HEK293T (cell line): Measurements from ENCODE around the gene APBB2.

Experiments
- CTCF ChIA-PET: fragments of 350-600 bp; formaldehyde crosslinking; extraction: SDS; loops from one replicate; lab custom pipeline; 2021; ENCODE audit warnings: antibody characterized with exemption, inconsistent platforms; lab: Yijun Ruan, JAX
- POLR2A ChIA-PET: fragments of 350-600 bp; formaldehyde crosslinking; extraction: SDS; loops from one replicate; lab custom pipeline; 2020; ENCODE audit warnings: antibody characterized with exemption, inconsistent platforms; lab: Yijun Ruan, JAX
- DNase-seq: peaks from one replicate; pipeline ENCODE4 v3.0.0; 2012; ENCODE audit warnings: mixed read lengths; ENCODE audit errors: extremely low spot score
- ARNT ChIP-seq: fragments of 450-650 bp; IDR thresholded peaks from 2 replicates; pipeline ENCODE4 v1.6.1; 2017; ENCODE audit warnings: mild to moderate bottlenecking
- BHLHE40 ChIP-seq: fragments of 450-650 bp; IDR thresholded peaks from 2 replicates; pipeline ENCODE4 v1.6.1; 2016; ENCODE audit warnings: mild to moderate bottlenecking, moderate library complexity, borderline replicate concordance
- CTBP1 ChIP-seq: fragments of 450-650 bp; IDR thresholded peaks from 2 replicates; pipeline ENCODE4 v1.6.1; 2016; ENCODE audit warnings: borderline replicate concordance
- ELF4 ChIP-seq: fragments of 450-650 bp; IDR thresholded peaks from 2 replicates; pipeline ENCODE4 v1.6.1; 2017; ENCODE audit warnings: antibody characterized with exemption
- FOXA1 ChIP-seq: fragments of 450-650 bp; IDR thresholded peaks from 2 replicates; pipeline ENCODE4 v1.6.1; 2016; ENCODE audit warnings: mild to moderate bottlenecking
- FOXK2 ChIP-seq: fragments of 450-650 bp; IDR thresholded peaks from 2 replicates; pipeline ENCODE4 v1.6.1; 2016; ENCODE audit warnings: mild to moderate bottlenecking
- FOXM1 ChIP-seq: fragments of 450-650 bp; IDR thresholded peaks from 2 replicates; pipeline ENCODE4 v1.6.1; 2017; ENCODE audit warnings: mild to moderate bottlenecking, borderline replicate concordance
- HDGF ChIP-seq: fragments of 450-650 bp; IDR thresholded peaks from 2 replicates; pipeline ENCODE4 v1.6.1; 2017; ENCODE audit warnings: antibody characterized with exemption, borderline replicate concordance
- L3MBTL2 ChIP-seq: fragments of 450-650 bp; conservative IDR thresholded peaks from 2 replicates; pipeline ENCODE4 v1.6.1; 2016; ENCODE audit warnings: mild to moderate bottlenecking
- LEF1 ChIP-seq: fragments of 450-650 bp; IDR thresholded peaks from 2 replicates; pipeline ENCODE4 v1.6.1; 2017; ENCODE audit warnings: mild to moderate bottlenecking, borderline replicate concordance
- NFRKB ChIP-seq: fragments of 450-650 bp; IDR thresholded peaks from 2 replicates; pipeline ENCODE4 v1.6.1; 2016; ENCODE audit warnings: mild to moderate bottlenecking, moderate library complexity
- PKNOX1 ChIP-seq: fragments of 450-650 bp; IDR thresholded peaks from 2 replicates; pipeline ENCODE4 v1.6.1; 2016
- SP1 ChIP-seq: fragments of 450-650 bp; IDR thresholded peaks from 2 replicates; pipeline ENCODE4 v1.6.1; 2017
- SUZ12 ChIP-seq: fragments of 450-650 bp; IDR thresholded peaks from 2 replicates; pipeline ENCODE4 v1.6.1; 2016; ENCODE audit warnings: mild to moderate bottlenecking
- TARDBP ChIP-seq: fragments of 450-650 bp; IDR thresholded peaks from 2 replicates; pipeline ENCODE4 v1.6.1; 2016
- ZNF384 ChIP-seq: fragments of 450-650 bp; IDR thresholded peaks from 2 replicates; pipeline ENCODE4 v1.6.1; 2016

APBB2 gene

GRCh38 chr4:41178372-41179370, 35.7 kb downstream of the APBB2 start:
- no peak for TF ChIP-seq ELF4
- no peak for TF ChIP-seq NFRKB
- TF ChIP-seq CTBP1, result no peak
- no peak for TF ChIP-seq SUZ12
- no peak for TF ChIP-seq HDGF
- no peak for TF ChIP-seq LEF1
- no peak for TF ChIP-seq ZNF384
- TF ChIP-seq FOXA1, result no peak
- TF ChIP-seq FOXK2, result no peak
- no peak for TF ChIP-seq BHLHE40
- no peak for TF ChIP-seq L3MBTL2
- TF ChIP-seq PKNOX1, result no peak
- TF ChIP-seq SP1, result no peak
- TF ChIP-seq ARNT, result no peak
- TF ChIP-seq FOXM1, result no peak
- no peak for TF ChIP-seq TARDBP
- DNase-seq, result no peak
- POLR2A ChIA-PET, result no interaction called here
- CTCF ChIA-PET, result no interaction called here

- no peak for DNase-seq
- ChIA-PET POLR2A (no interaction called here), CTCF (no interaction called here)
- no peak for TF ChIP-seq HDGF
- TF ChIP-seq ZNF384, result no peak
- TF ChIP-seq FOXM1, result no peak
- TF ChIP-seq BHLHE40, result no peak
- TF ChIP-seq TARDBP, result no peak
- TF ChIP-seq SUZ12, result no peak
- no peak for TF ChIP-seq LEF1
- TF ChIP-seq NFRKB, result no peak
- no peak for TF ChIP-seq FOXA1
- no peak for TF ChIP-seq ELF4
- TF ChIP-seq SP1, result no peak
- TF ChIP-seq CTBP1, result no peak
- TF ChIP-seq L3MBTL2, result no peak
- TF ChIP-seq FOXK2, result no peak
- TF ChIP-seq ARNT, result no peak
- TF ChIP-seq PKNOX1, result no peak
Measured at GRCh38 chr4:41177016-41177415, 37.3 kb downstream of the APBB2 start.

GRCh38 chr4:41176340-41176739, 38.0 kb downstream of the APBB2 start:
- DNase-seq, result no peak
- ChIA-PET CTCF (no interaction called here), POLR2A (no interaction called here)
- no peak for TF ChIP-seq L3MBTL2
- no peak for TF ChIP-seq CTBP1
- TF ChIP-seq BHLHE40, result no peak
- no peak for TF ChIP-seq PKNOX1
- TF ChIP-seq ARNT, result no peak
- TF ChIP-seq TARDBP, result no peak
- no peak for TF ChIP-seq LEF1
- no peak for TF ChIP-seq ELF4
- no peak for TF ChIP-seq NFRKB
- no peak for TF ChIP-seq SP1

GRCh38 chr4:41175794-41176193, 38.5 kb downstream of the APBB2 start:
- POLR2A ChIA-PET, result no interaction called here
- no peak for DNase-seq
- TF ChIP-seq CTBP1 (no peak), FOXM1 (no peak), NFRKB (no peak), HDGF (no peak), SUZ12 (no peak), FOXK2 (no peak)
- CTCF ChIA-PET, result no interaction called here

- DNase-seq, result no peak
- ChIA-PET POLR2A (no interaction called here), CTCF (no interaction called here)
- TF ChIP-seq SUZ12, result no peak
- TF ChIP-seq SP1, result no peak
- TF ChIP-seq BHLHE40, result no peak
- TF ChIP-seq ELF4, result no peak
- no peak for TF ChIP-seq FOXM1
- no peak for TF ChIP-seq LEF1
- no peak for TF ChIP-seq ARNT
- no peak for TF ChIP-seq ZNF384
- no peak for TF ChIP-seq FOXK2
- TF ChIP-seq HDGF, result no peak
- no peak for TF ChIP-seq PKNOX1
- TF ChIP-seq CTBP1, result no peak
- no peak for TF ChIP-seq NFRKB
- no peak for TF ChIP-seq L3MBTL2
Measured at GRCh38 chr4:41174444-41174843, 39.9 kb downstream of the APBB2 start.

- TF ChIP-seq ARNT (no peak), TARDBP (no peak), FOXA1 (no peak), BHLHE40 (no peak), ELF4 (no peak), ZNF384 (no peak), SUZ12 (no peak), CTBP1 (no peak), HDGF (no peak), L3MBTL2 (no peak), PKNOX1 (no peak), LEF1 (no peak), FOXK2 (no peak), NFRKB (no peak), FOXM1 (no peak), SP1 (no peak)
- no peak for DNase-seq
- POLR2A ChIA-PET, result interaction anchor here (1.4 kb wide), 1 partner anchor 44 kb away, joined by 4 read pairs; no protein-coding TSS in a partner anchor
- CTCF ChIA-PET, result no interaction called here
Measured at GRCh38 chr4:41172786-41173185, 41.6 kb downstream of the APBB2 start.
